Head of caudate nucleus (tissue), 42 donors: Measurements from ENCODE around the gene MAP2K5.

Experiments used
- DNase-seq, 42 donors: peaks; one replicate each; pipeline versions ENCODE4 v3.0.0 to v3.0.0-alpha.2; 2020 to 2021; ENCODE audit warnings: mixed read lengths in 7 of 42
- intact Hi-C: fragments of 100-400 bp; cut with DNase I; formaldehyde crosslinking; loops from one replicate; pipeline ENCODE4 v1.15.0; 2022

The MAP2K5 gene

GRCh38 chr15:67520321-67521028 is 22.0 kb upstream of the MAP2K5 start:
- intact Hi-C loops: loop anchor here (2.0 to 5.0 kb wide), 2 partner anchors 22 to 312 kb away; partner anchors contain the start of gene MAP2K5
- DNase-seq: no peak

- intact Hi-C loops: loop anchor here (2.0 to 5.0 kb wide), 2 partner anchors 22 to 311 kb away; partner anchors contain the start of gene MAP2K5
- peak; percentile 57 to 93 (median 86) for DNase-seq
Measured at GRCh38 chr15:67521029-67521782, 21.3 kb upstream of the MAP2K5 start, which contains the start of gene C15orf61. C15orf61 (plus strand) TSS chr15:67521131; CDS start chr15:67521249, 118 bp downstream.

- peak in 7 of 42 donors; percentile 7 to 47 (median 20) for DNase-seq
- intact Hi-C loops: loop anchor here (2.0 to 5.0 kb wide), 2 partner anchors 21 to 310 kb away; partner anchors contain the start of gene MAP2K5
Measured at GRCh38 chr15:67521783-67522568, 20.5 kb upstream of the MAP2K5 start.

GRCh38 chr15:67523330-67523729 is 19.2 kb upstream of the MAP2K5 start:
- intact Hi-C loops: loop anchor here (5.0 kb wide), 1 partner anchor 309 kb away; no protein-coding TSS in a partner anchor
- DNase-seq: no peak

- DNase-seq: no peak
- intact Hi-C loops: loop anchor here (5.0 kb wide), 1 partner anchor 308 kb away; no protein-coding TSS in a partner anchor
Measured at GRCh38 chr15:67524235-67524634, 18.3 kb upstream of the MAP2K5 start.

- intact Hi-C loops: no loop called here
- DNase-seq: no peak
Measured at GRCh38 chr15:67528513-67528912, 14.0 kb upstream of the MAP2K5 start.

GRCh38 chr15:67531379-67531914 is 11.1 kb upstream of the MAP2K5 start:
- DNase-seq: no peak
- intact Hi-C loops: no loop called here

- intact Hi-C loops: no loop called here
- no peak for DNase-seq
Measured at GRCh38 chr15:67533873-67534272, 8.6 kb upstream of the MAP2K5 start.

- no peak for DNase-seq
- intact Hi-C loops: no loop called here
Measured at GRCh38 chr15:67534360-67534759, 8.1 kb upstream of the MAP2K5 start.

- intact Hi-C loops: no loop called here
- DNase-seq: no peak
Measured at GRCh38 chr15:67537771-67538170, 4.7 kb upstream of the MAP2K5 start.

- intact Hi-C loops: loop anchor here (2.0 to 10.0 kb wide), 2 partner anchors 23 to 89 kb away; partner anchors contain the start of gene C15orf61
- DNase-seq: peak in 13 of 42 donors; percentile 8 to 40 (median 19)
Measured at GRCh38 chr15:67543348-67543718, 830 bp downstream of the MAP2K5 start.

- intact Hi-C loops: loop anchor here (10.0 kb wide), 1 partner anchor 90 kb away; no protein-coding TSS in a partner anchor
- DNase-seq: no peak
Measured at GRCh38 chr15:67544475-67544874, 2.0 kb downstream of the MAP2K5 start.

GRCh38 chr15:67545864-67546263 is 3.4 kb downstream of the MAP2K5 start:
- intact Hi-C loops: loop anchor here (10.0 kb wide), 1 partner anchor 91 kb away; no protein-coding TSS in a partner anchor

GRCh38 chr15:67547064-67547463 is 4.6 kb downstream of the MAP2K5 start:
- intact Hi-C loops: loop anchor here (10.0 kb wide), 1 partner anchor 92 kb away; no protein-coding TSS in a partner anchor
- DNase-seq: no peak

More at GRCh38 chr15:67545864-67546263, 3.4 kb downstream of the MAP2K5 start:
- DNase-seq: no peak

GRCh38 chr15:67547836-67548235 is 5.3 kb downstream of the MAP2K5 start:
- no peak for DNase-seq
- intact Hi-C loops: loop anchor here (10.0 kb wide), 1 partner anchor 93 kb away; no protein-coding TSS in a partner anchor

- intact Hi-C loops: loop anchor here (10.0 kb wide), 1 partner anchor 94 kb away; no protein-coding TSS in a partner anchor
- peak in 3 of 42 donors; percentile 7 to 21 (median 7) for DNase-seq
Measured at GRCh38 chr15:67548236-67548852, 5.8 kb downstream of the MAP2K5 start.

GRCh38 chr15:67548862-67549651 is 6.6 kb downstream of the MAP2K5 start:
- intact Hi-C loops: loop anchor here (10.0 kb wide), 1 partner anchor 94 kb away; no protein-coding TSS in a partner anchor
- DNase-seq: peak; percentile 31 to 86 (median 65)
